GM21381 (cell line): ENCODE measurements around the gene ARFGEF2.
"Not testable (repeated sequence)": the region's sequence is repeated elsewhere in the genome, so short reads cannot be mapped to it uniquely, and the experiment has no call there.

ENCODE experiments used
- ATAC-seq: cut with Tn5 transposase; IDR thresholded peaks from one replicate; pipeline ENCODE4 v1.9.1; 2021; ENCODE audit warnings: mild to moderate bottlenecking, moderate library complexity; ENCODE audit not compliant: unreplicated experiment

Gene ARFGEF2

GRCh38 chr20:48926821-48927220 is 5.3 kb downstream of the ARFGEF2 start:
- ATAC-seq, result no peak

GRCh38 chr20:48928832-48929725 is 7.6 kb downstream of the ARFGEF2 start:
- ATAC-seq, result no peak

- ATAC-seq, result no peak
Observed at GRCh38 chr20:48930035-48930434, 8.5 kb downstream of the ARFGEF2 start.

- no peak for ATAC-seq
Observed at GRCh38 chr20:48930878-48931277, 9.4 kb downstream of the ARFGEF2 start.

DNA sequence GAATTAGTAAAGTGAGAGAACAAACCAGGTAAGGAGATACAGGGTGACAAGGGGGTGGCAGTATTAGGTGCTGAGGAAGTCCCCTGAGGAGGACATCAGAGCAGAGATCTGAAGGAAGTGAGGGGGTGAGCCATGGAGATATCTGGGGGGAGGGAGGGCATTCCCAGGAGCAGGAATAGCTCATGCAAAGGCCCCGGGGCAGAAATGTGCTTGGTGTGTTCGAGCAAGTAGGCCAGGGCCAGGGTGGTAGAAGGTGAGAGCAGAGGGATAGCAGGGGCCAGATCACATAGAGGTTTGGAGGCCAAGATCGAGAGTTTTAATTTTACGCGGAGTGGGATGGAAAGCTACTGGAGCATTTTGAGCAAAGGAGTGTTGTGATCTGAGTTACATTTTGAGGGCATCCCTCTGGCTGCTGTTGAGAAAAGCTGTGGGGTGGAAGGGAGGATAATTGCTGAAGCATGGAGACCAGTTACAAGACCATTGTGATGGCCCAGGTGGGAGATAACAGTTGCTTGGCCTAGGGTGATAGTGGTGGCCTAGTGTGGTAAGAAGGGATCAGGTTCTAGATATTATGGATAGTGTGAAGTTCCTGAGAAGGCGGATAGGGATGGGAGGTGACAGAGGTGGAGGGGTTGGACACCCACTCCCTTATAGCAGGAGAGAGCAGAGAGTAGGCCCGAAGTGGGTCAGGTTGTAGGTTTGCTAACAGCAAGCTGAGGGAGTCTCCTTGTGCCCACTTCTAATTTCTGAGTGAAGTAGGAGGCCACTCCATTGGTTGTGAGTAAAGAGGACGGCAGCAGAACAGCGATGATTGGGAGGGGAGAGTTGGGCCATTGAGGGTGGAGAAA is 10.2 kb downstream of the ARFGEF2 start:
- no peak for ATAC-seq

GRCh38 chr20:48932375-48932941 is 10.9 kb downstream of the ARFGEF2 start:
- no peak for ATAC-seq

- no peak for ATAC-seq
Observed at GRCh38 chr20:48933017-48933766, 11.7 kb downstream of the ARFGEF2 start.

- ATAC-seq, result not testable (repeated sequence)
Observed at GRCh38 chr20:48934273-48934877, 12.9 kb downstream of the ARFGEF2 start.

DNA sequence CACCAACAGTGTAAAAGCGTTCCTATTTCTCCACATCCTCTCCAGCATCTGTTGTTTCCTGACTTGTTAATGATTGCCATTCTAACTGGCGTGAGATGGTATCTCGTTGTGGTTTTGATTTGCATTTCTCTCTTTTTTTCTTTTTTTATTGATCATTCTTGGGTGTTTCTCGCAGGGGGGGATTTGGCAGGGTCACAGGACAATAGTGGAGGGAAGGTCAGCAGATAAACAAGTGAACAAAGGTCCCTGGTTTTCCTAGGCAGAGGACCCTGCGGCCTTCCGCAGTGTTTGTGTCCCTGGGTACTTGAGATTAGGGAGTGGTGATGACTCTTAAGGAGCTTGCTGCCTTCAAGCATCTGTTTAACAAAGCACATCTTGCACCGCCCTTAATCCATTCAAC is 13.5 kb downstream of the ARFGEF2 start:
- ATAC-seq, result not testable (repeated sequence)

GRCh38 chr20:48936178-48936577 is 14.7 kb downstream of the ARFGEF2 start:
- not testable (repeated sequence) for ATAC-seq

DNA sequence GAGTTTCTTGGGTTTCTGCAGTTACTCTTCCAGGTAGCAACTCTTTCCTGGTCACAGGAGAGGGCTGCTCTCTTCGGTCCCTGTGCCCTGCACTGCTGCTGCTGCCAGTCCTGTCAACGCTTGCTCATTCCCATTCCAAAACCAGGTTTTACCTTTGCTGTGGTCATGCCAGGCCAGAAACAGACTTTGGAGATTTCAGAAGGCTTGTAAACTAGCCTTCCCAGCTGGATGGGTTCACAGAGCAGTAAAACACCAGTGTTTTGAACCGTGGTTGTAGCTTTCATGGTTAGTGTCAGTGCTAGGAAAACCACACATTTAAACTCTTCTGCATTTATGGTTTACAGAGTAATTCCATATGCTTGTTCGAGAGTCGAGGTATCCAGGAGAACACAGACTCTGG is 16.2 kb downstream of the ARFGEF2 start:
- ATAC-seq, result no peak

DNA sequence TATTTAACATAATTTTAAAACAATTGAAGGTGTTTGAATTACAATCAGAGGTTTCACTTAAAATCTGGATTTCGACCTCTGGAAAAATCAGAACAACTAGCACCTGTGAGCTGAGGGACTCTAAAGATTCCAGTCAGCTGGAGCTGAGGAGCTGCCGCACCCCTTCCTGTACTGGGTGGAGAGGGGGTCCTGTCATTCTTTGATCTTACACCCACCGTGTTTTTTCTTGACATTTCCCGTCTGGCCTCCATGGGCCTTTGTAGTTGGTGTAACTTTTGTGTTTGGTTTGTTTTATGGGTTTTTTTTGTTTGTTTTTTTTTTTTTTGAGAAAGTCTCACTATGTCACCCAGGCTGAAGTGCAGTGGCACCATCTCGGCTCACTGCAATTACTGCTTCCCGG is 17.2 kb downstream of the ARFGEF2 start:
- ATAC-seq, result no peak

GRCh38 chr20:48940170-48940569 is 18.7 kb downstream of the ARFGEF2 start:
- no peak for ATAC-seq

GRCh38 chr20:48941467-48941866 is 20.0 kb downstream of the ARFGEF2 start:
- ATAC-seq, result no peak

DNA sequence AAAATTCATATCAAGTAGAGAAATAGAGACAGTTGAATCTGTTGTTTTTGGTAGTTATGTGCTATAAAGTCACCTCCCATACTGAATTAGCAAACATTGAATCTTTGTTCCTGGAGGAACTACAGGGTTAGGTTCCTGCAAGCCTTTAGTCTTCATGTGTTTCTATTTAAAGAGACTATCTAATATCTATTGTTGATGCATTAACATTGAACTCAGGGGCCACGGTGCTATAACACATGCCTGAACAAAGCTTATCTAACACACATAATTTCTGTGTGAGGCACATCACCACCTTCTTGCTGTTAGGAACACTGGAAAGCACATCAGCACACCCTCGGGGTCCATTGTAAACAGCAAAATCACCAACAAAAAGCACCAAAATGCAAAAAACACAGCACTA is 21.2 kb downstream of the ARFGEF2 start:
- ATAC-seq, result no peak

GRCh38 chr20:48944663-48945297 is 23.3 kb downstream of the ARFGEF2 start:
- ATAC-seq, result no peak

DNA sequence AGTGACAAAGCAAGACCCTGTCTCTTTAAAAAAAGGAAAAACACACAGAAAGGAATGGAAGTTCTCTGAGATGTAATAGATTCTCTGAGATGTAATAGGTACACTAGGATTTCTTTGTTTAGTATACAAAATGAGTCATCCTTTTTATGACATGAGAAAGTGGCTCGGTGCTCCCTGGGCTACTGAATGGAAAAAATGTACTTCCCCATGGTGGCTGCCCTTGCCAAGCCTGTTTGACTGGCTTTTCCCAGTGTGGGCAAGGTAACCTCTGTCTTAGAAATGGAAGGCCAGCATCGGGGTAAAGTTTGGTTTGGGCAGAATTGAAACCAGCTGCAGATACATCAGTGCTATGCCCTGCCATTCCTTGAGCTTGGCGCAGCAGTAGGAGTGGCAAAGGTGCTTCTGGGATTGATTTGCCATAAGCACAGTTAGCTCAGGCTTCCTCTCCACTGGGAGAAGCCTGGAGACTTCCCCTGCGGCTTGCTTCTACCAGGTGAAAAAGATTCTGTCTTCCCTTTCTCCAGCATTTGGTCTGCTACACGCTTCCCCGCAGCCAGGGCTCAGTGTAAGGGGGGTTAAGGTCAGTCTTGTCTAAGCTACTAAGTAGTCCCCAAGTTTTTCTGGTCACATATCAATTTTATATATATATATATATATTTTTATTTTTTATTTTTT is 24.5 kb downstream of the ARFGEF2 start:
- ATAC-seq, result no peak

GRCh38 chr20:48948612-48949011 is 27.1 kb downstream of the ARFGEF2 start:
- ATAC-seq, result no peak
